ENCODE data around the gene CTNND2.

The CTNND2 gene

GRCh38 chr5:11394933-11395332, 509.3 kb downstream of the CTNND2 start:
- TF ChIP-seq CTCF (IDR thresholded peaks at IDR 0.05; ENCODE audit: insufficient read depth, missing control alignments): no peak
- DNase-seq (ENCODE audit: insufficient read length, low spot score) (no peak), FAIRE-seq (no peak)

- no peak for TF ChIP-seq CTCF (IDR thresholded peaks at IDR 0.05; ENCODE audit: insufficient read depth, missing control alignments)
- DNase-seq (ENCODE audit: insufficient read length, low spot score): no peak
- no peak for FAIRE-seq
Measured at GRCh38 chr5:11390291-11390767, 513.9 kb downstream of the CTNND2 start.

- DNase-seq (ENCODE audit: insufficient read length, low spot score): no peak
- TF ChIP-seq CTCF (IDR thresholded peaks at IDR 0.05; ENCODE audit: insufficient read depth, missing control alignments): no peak
- no peak for FAIRE-seq
Measured at GRCh38 chr5:11387382-11387781, 516.9 kb downstream of the CTNND2 start.

GRCh38 chr5:11386398-11386797, 517.8 kb downstream of the CTNND2 start:
- DNase-seq (ENCODE audit: insufficient read length, low spot score) (no peak), FAIRE-seq (no peak)
- TF ChIP-seq CTCF (IDR thresholded peaks at IDR 0.05; ENCODE audit: insufficient read depth, missing control alignments): no peak

GRCh38 chr5:11385901-11386293, 518.3 kb downstream of the CTNND2 start:
- DNase-seq (ENCODE audit: insufficient read length, low spot score) (no peak), FAIRE-seq (no peak)
- TF ChIP-seq CTCF (IDR thresholded peaks at IDR 0.05; ENCODE audit: insufficient read depth, missing control alignments): no peak

GRCh38 chr5:11385251-11385900, 518.9 kb downstream of the CTNND2 start:
- TF ChIP-seq CTCF (IDR thresholded peaks at IDR 0.05; ENCODE audit: insufficient read depth, missing control alignments): no peak
- FAIRE-seq (no peak), DNase-seq (ENCODE audit: insufficient read length, low spot score) (no peak)

GRCh38 chr5:11384441-11385250, 519.6 kb downstream of the CTNND2 start:
- DNase-seq (ENCODE audit: insufficient read length, low spot score): no peak
- FAIRE-seq: no peak
- peak; percentile 34 for TF ChIP-seq CTCF (IDR thresholded peaks at IDR 0.05; ENCODE audit: insufficient read depth, missing control alignments)

All from D721Med (cell line).